ENCODE results near the gene EXT2.

DNA sequence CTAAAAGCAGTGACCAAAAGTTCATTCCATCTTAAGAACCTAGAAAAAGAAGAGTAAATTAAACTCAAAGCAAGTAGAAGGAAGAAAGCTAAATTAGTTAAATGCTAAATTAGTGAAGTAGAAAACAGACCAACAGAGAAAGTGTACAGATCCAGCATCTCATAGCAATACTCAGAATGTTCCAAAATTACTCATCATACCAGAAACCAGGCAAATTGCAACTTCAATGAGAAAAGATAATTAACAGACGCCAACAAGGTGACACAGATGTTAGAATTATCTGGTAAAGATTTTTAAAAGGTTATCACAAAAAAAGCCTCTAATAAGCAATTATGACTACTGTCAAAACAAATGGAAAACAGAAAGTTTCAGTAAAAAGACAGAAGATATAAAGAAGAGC lies 117.7 kb downstream of the EXT2 start:
- TF ChIP-seq, protein P1, sequence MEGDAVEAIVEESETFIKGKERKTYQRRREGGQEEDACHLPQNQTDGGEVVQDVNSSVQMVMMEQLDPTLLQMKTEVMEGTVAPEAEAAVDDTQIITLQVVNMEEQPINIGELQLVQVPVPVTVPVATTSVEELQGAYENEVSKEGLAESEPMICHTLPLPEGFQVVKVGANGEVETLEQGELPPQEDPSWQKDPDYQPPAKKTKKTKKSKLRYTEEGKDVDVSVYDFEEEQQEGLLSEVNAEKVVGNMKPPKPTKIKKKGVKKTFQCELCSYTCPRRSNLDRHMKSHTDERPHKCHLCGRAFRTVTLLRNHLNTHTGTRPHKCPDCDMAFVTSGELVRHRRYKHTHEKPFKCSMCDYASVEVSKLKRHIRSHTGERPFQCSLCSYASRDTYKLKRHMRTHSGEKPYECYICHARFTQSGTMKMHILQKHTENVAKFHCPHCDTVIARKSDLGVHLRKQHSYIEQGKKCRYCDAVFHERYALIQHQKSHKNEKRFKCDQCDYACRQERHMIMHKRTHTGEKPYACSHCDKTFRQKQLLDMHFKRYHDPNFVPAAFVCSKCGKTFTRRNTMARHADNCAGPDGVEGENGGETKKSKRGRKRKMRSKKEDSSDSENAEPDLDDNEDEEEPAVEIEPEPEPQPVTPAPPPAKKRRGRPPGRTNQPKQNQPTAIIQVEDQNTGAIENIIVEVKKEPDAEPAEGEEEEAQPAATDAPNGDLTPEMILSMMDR (IDR thresholded peaks at IDR 0.05), result no peak
- TF ChIP-seq POLR2A (IDR thresholded peaks at IDR 0.05), result no peak
